SK-N-SH (cell line): ENCODE data around the gene ZNF335.

Experiments
- TF ChIP-seq, protein P1 (sequence below): fragments of 200-600 bp; sonication (generic); IDR thresholded peaks from 2 replicates; pipeline ENCODE4 v1.6.1; 2017; ENCODE audit warnings: antibody characterized with exemption, mild to moderate bottlenecking, moderate library complexity
- TF ChIP-seq, protein P2 (sequence below): IDR thresholded peaks from 2 replicates; pipeline ENCODE4 v1.6.1; 2012; ENCODE audit warnings: mild to moderate bottlenecking, low read depth, low read length, moderate library complexity

DNA sequence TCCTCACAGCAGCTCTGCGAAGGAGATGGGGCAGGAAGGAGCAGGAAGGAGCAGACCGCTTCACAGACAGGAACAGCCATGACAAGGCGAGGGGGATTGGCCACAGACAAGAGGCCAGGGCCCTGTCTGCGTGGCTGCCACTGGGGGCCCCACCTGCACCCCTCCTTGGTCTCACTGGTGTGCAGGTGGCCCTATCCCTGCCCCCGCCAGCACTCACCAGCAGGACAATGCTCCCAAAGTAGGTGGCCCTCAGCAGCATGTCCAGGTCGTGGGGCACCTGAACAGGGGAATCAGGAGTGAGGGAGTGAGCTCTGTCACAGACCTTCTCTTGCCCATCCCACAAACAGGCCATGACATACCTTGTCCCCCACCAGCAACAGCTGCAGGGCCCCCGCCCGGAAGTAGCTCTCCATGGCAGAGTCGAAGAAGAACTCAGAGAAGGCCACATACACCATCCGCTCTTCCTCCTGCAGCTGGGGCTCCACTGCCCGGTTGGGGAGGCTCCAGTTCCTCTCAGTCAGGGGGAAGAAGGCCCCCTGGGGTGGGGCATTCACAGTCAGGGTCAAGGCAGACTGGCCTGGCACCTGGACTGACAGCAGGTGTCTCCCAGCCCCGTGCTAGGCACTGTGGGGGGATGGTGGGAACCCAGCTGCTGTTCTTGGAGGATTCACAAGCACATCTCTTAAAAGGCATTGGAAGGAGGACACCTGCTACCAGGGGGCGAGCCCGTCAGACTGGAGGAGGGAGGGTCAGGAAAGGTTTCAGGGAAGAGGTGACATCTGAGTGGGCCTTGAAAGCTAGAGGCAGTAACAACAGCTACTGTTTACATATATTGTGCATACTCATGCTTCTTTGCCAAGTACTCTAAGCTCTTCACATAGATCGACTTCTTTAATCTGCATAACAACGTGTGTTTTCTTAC lies 67.2 kb downstream of the ZNF335 start:
- TF ChIP-seq, protein P1, sequence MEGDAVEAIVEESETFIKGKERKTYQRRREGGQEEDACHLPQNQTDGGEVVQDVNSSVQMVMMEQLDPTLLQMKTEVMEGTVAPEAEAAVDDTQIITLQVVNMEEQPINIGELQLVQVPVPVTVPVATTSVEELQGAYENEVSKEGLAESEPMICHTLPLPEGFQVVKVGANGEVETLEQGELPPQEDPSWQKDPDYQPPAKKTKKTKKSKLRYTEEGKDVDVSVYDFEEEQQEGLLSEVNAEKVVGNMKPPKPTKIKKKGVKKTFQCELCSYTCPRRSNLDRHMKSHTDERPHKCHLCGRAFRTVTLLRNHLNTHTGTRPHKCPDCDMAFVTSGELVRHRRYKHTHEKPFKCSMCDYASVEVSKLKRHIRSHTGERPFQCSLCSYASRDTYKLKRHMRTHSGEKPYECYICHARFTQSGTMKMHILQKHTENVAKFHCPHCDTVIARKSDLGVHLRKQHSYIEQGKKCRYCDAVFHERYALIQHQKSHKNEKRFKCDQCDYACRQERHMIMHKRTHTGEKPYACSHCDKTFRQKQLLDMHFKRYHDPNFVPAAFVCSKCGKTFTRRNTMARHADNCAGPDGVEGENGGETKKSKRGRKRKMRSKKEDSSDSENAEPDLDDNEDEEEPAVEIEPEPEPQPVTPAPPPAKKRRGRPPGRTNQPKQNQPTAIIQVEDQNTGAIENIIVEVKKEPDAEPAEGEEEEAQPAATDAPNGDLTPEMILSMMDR, result no peak
- TF ChIP-seq, protein P2, sequence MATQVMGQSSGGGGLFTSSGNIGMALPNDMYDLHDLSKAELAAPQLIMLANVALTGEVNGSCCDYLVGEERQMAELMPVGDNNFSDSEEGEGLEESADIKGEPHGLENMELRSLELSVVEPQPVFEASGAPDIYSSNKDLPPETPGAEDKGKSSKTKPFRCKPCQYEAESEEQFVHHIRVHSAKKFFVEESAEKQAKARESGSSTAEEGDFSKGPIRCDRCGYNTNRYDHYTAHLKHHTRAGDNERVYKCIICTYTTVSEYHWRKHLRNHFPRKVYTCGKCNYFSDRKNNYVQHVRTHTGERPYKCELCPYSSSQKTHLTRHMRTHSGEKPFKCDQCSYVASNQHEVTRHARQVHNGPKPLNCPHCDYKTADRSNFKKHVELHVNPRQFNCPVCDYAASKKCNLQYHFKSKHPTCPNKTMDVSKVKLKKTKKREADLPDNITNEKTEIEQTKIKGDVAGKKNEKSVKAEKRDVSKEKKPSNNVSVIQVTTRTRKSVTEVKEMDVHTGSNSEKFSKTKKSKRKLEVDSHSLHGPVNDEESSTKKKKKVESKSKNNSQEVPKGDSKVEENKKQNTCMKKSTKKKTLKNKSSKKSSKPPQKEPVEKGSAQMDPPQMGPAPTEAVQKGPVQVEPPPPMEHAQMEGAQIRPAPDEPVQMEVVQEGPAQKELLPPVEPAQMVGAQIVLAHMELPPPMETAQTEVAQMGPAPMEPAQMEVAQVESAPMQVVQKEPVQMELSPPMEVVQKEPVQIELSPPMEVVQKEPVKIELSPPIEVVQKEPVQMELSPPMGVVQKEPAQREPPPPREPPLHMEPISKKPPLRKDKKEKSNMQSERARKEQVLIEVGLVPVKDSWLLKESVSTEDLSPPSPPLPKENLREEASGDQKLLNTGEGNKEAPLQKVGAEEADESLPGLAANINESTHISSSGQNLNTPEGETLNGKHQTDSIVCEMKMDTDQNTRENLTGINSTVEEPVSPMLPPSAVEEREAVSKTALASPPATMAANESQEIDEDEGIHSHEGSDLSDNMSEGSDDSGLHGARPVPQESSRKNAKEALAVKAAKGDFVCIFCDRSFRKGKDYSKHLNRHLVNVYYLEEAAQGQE, result no peak
